HG02759 (cell line): ENCODE measurements around the gene PSEN1.

Experiments
- ATAC-seq: cut with Tn5 transposase; IDR thresholded peaks from one replicate; pipeline ENCODE4 v1.9.1; 2021; ENCODE audit warnings: mild to moderate bottlenecking, moderate library complexity; ENCODE audit not compliant: unreplicated experiment

The PSEN1 gene

DNA sequence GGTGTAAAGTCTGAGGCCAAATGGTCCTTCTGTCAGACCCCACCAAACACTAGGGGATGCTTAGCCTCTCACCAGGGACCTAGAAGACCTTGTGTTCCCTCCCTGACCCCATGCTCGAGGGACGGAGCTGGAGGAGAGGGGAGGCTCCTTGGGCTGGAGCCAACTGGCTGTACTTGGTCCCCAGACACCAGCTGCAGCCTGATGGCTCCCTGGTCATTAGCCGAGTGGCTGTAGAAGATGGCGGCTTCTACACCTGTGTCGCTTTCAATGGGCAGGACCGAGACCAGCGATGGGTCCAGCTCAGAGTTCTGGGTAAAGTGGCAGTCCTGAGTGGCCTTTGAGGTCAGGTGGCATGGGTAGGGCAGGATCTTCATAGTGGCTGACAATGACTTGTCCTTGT is 130.0 kb downstream of the PSEN1 start:
- ATAC-seq = no peak

DNA sequence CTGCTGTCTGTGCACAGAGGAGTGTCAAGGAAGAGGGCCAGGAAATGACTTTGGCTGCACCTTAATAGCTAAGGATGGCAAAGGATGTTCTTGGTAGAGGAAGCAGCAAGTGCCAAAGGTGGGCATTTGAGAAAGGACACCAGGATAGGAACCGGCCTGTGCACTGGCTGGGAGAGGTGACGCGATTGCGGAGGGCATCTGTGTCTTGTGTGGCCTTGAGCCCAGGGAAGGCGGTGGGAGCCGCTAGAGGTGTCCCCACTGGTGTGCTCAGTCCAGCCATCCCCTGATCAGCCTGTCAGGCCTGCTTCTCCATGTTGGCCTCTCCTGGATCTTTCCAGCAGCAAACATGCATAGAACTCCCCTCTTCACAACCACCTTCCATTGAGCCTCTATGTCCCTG is 131.2 kb downstream of the PSEN1 start:
- no peak for ATAC-seq

DNA sequence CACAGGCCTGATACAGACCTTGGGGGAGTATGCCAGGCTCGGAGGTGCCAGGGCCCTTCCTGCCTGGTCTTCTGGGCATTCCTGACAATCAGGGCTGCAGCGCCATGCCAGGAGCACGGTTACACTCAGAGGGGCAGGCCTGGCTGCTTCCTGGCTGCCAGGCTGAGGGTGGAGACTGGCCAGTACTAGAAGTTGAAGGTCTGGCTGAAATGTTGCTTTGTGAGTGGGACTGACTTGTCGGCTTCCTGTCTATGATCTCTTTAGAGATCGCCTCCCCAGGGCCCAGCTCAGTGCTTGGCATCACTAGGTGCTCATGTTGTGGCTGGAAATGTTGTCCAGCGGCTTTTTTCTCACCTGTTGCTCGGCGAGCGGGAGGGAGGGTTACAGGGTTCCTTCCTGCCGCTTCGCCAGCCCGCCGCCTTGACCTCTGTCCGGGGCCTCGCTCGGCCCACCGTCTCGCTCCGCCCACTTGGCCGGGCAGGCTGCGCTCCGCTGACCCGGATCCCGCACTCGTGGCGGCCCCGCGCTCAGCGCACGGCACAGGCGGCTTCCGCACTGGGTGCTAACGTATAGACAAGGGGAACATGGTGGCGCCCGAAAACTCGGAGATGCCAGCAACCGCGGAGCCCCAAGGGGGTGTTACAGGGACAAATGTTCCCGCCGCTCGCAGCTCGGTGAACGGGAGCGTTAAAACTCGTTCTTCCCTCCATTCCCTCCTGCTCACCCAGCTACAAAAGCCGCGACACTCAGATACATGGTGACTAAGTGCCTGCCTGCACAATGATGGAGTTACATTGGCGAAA is 133.6 kb downstream of the PSEN1 start:
- ATAC-seq = peak; percentile 90

DNA sequence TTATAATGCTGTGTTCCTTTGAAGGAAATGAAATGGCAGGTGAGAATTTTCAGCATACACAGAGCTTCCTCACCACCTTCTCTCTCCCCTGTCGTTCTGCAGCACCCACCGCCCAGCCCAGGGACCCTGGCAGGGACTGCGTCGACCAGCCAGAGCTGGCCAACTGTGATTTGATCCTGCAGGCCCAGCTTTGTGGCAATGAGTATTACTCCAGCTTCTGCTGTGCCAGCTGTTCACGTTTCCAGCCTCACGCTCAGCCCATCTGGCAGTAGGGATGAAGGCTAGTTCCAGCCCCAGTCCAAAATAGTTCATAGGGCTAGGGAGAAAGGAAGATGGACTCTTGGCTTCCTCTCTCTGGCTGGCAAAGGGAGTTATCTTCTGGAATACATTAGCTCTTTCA is 136.1 kb downstream of the PSEN1 start:
- ATAC-seq = no peak
